Liver (tissue), 9 donors: Measurements from ENCODE around the gene FCN3. TPM values are rescaled to one million over a fixed set of nuclear protein-coding genes. Genes with fewer than 3 reads are reported as not detected.

Experiments used
- DNase-seq: peaks from one replicate; pipeline ENCODE4 v3.0.0-alpha.2; 2017; ENCODE audit warnings: low spot score
- H3K27ac ChIP-seq, 2 donors: one replicate each; pipeline ENCODE4 v1.7.0; 2013; ENCODE audit warnings: inconsistent platforms in 2 of 2, low read length in 2 of 2, control low read depth in 1 of 2, low read depth in 1 of 2, mild to moderate bottlenecking in 1 of 2
- H3K27me3 ChIP-seq, 4 donors: one replicate each; pipeline versions ENCODE4 v1.6.1 to v1.7.0; 2013; ENCODE audit warnings: low read length in 3 of 4, inconsistent platforms in 1 of 4, mild to moderate bottlenecking in 1 of 4, moderate library complexity in 1 of 4; ENCODE audit not compliant: control insufficient read depth in 4 of 4, insufficient read depth in 4 of 4
- H3K36me3 ChIP-seq, 4 donors: one replicate each; pipeline versions ENCODE4 v1.6.1 to v1.7.0; 2013; ENCODE audit warnings: low read length in 3 of 4, mild to moderate bottlenecking in 3 of 4, low read depth in 1 of 4, moderate library complexity in 1 of 4; ENCODE audit not compliant: control insufficient read depth in 4 of 4, insufficient read depth in 3 of 4
- H3K4me1 ChIP-seq, 4 donors: one replicate each; pipeline versions ENCODE4 v1.6.1 to v1.7.0; 2013; ENCODE audit warnings: low read length in 3 of 4, mild to moderate bottlenecking in 3 of 4, moderate library complexity in 1 of 4; ENCODE audit not compliant: control insufficient read depth in 4 of 4, insufficient read depth in 4 of 4
- H3K4me3 ChIP-seq, 3 donors: one replicate each; pipeline versions ENCODE4 v1.6.1 to v1.7.0; 2013; ENCODE audit warnings: low read length in 3 of 3, control low read depth in 1 of 3, low read depth in 1 of 3, mild to moderate bottlenecking in 1 of 3
- H3K9ac ChIP-seq, 2 donors: one replicate each; pipeline ENCODE4 v1.7.0; 2013; ENCODE audit warnings: low read length in 2 of 2, mild to moderate bottlenecking in 2 of 2, moderate library complexity in 2 of 2, control low read depth in 1 of 2, low read depth in 1 of 2
- H3K9me3 ChIP-seq, 4 donors: one replicate each; pipeline versions ENCODE4 v1.6.1 to v1.7.0; 2013; ENCODE audit warnings: low read length in 3 of 4; ENCODE audit not compliant: control insufficient read depth in 4 of 4
- FOXA2 ChIP-seq: IDR thresholded peaks from 2 replicates; pipeline ENCODE4 v1.6.1; 2016; ENCODE audit warnings: antibody characterized with exemption
- GABPA ChIP-seq, 2 donors: IDR thresholded peaks in 1 of 2; conservative IDR thresholded peaks in 1 of 2; 2 replicates each; pipeline ENCODE4 v1.6.1; 2016; ENCODE audit warnings: antibody characterized with exemption in 2 of 2, mild to moderate bottlenecking in 1 of 2, moderate library complexity in 1 of 2
- HNF4A ChIP-seq, 2 donors: conservative IDR thresholded peaks; 2 replicates each; pipeline ENCODE4 v1.6.1; 2016; ENCODE audit warnings: antibody characterized with exemption in 2 of 2, mild to moderate bottlenecking in 2 of 2
- JUND ChIP-seq, 2 donors: IDR thresholded peaks; 2 replicates each; pipeline ENCODE4 v1.6.1; 2016; ENCODE audit warnings: antibody characterized with exemption in 2 of 2
- RXRA ChIP-seq, 2 donors: IDR thresholded peaks; 2 replicates each; pipeline ENCODE4 v1.6.1; 2017 to 2018; ENCODE audit warnings: antibody characterized with exemption in 2 of 2, mild to moderate bottlenecking in 1 of 2
- SP1 ChIP-seq: IDR thresholded peaks from 2 replicates; pipeline ENCODE4 v1.6.1; 2018; ENCODE audit warnings: antibody characterized with exemption, mild to moderate bottlenecking
- TAF1 ChIP-seq: conservative IDR thresholded peaks from 2 replicates; pipeline ENCODE4 v1.6.1; 2016; ENCODE audit warnings: antibody characterized with exemption, mild to moderate bottlenecking
- YY1 ChIP-seq: IDR thresholded peaks from 2 replicates; pipeline ENCODE4 v1.6.1; 2016; ENCODE audit warnings: antibody characterized with exemption, mild to moderate bottlenecking
- WGBS: extraction: QIAGEN DNeasy Blood & Tissue Kit; methylation state at CpG from one replicate; pipeline ENCODE4 v1.1.7; 2013; 5-methylcytosine and 5-hydroxymethylcytosine counted together
- polyA plus RNA-seq, 2 donors: library from polyadenylated mRNA; stranded (reverse) in 1 of 2; unstranded in 1 of 2; fragments of 200-250 nt in 1 of 2; fragments of >200 nt in 1 of 2; fragmentation: Nextera tagmentation in 1 of 2; extraction: Ambion mirVana in 1 of 2; gene quantifications; one replicate each; pipeline versions ENCODE4 v1.2.1 to v1.2.3, GENCODE V29; 2013 to 2015
- total RNA-seq, 2 donors: library from RNA; depleted of rRNA; stranded (reverse); fragments of >200 nt; gene quantifications; one replicate each; pipeline ENCODE4 v1.2.3, GENCODE V29; 2014
- TF ChIP-seq, protein P1 (sequence below): IDR thresholded peaks from 2 replicates; pipeline ENCODE4 v1.6.1; 2016; ENCODE audit warnings: antibody characterized with exemption
- TF ChIP-seq, protein P2 (sequence below): fragments of 150-350 bp; IDR thresholded peaks from 2 replicates; pipeline ENCODE4 v1.5.1; 2017; ENCODE audit warnings: improper control_type of control experiment, low read depth, low read length; ENCODE audit not compliant: missing input control
- TF ChIP-seq, protein P3 (sequence below): IDR thresholded peaks from 2 replicates; pipeline ENCODE4 v1.6.1; 2016; ENCODE audit warnings: antibody characterized with exemption
- donor health status: healthy.
- donor health status: healthy.
- donor health status: healthy.
- donor health status: healthy.
- donor health status: healthy.

FCN3 gene
- total RNA-seq (100 to 1,000 TPM in 1 of 2 donors, 10 to 100 TPM in 1; 87.3 to 146 TPM), polyA plus RNA-seq (100 to 1,000 TPM; 127 to 310 TPM)

DNA sequence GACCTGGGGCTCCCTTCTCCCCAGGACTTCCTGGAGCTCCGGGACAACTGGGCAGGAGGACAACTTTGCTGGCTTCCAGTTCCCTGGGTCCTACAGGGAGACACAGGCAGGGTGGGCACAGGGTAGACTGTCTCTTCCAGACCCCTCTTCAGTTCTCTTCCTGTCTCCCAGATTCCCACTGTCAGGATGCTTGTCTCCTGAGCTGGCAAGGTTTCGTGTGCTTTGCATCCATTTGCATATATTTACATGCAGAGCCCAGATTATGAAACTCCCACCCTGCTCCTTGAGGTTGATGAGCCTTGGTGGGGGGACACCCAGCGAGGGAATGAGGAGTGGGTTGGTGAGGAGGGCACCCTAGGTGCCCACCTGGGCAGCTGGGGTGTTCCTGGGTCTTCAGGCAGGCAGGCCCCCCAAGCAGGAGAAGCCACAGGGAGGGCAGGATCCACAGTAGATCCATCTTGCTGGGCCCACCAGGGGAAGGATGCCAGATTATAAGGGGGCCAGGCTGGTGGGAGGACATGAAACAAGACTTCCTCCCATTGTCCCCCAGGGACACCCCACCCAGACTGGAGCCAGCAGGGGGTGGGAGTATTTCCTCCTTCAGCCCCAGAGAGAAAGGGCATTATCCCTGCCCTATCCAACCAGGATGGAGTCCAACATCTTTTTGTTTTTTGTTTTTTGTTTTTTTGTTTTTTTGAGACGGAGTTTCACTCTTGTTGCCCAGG, at the start of gene FCN3:
FCN3 (minus strand) TSS at position 463 of the 725 bp plus-strand sequence; CDS start at position 457, 6 bp downstream.
- Histone ChIP-seq H3K27me3 (no peaks in the 10 kb centered on the region), H3K27ac (peak within 1 kb of the TSS; percentile 31 to 54), H3K4me3 (peak within 1 kb of the TSS; percentile 10 to 35 (median 33)), H3K4me1 (no peaks in the 10 kb centered on the region), H3K9me3 (no peaks in the 10 kb centered on the region), H3K36me3 (no peaks in the 10 kb centered on the region), H3K9ac (peak within 1 kb of the TSS in 1 of 2 donors; percentile 9)
- DNase-seq = no peak
- TF ChIP-seq, protein P1, sequence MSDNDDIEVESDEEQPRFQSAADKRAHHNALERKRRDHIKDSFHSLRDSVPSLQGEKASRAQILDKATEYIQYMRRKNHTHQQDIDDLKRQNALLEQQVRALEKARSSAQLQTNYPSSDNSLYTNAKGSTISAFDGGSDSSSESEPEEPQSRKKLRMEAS = no peak
- no peak for TF ChIP-seq SP1
- TF ChIP-seq GABPA (IDR thresholded peaks at IDR 0.05 in 1 of 2, conservative IDR thresholded peaks at IDR 0.05 in 1 of 2) = no peak
- TF ChIP-seq YY1 = no peak
- TF ChIP-seq HNF4A (conservative IDR thresholded peaks at IDR 0.05) = no peak
- TF ChIP-seq, protein P2, sequence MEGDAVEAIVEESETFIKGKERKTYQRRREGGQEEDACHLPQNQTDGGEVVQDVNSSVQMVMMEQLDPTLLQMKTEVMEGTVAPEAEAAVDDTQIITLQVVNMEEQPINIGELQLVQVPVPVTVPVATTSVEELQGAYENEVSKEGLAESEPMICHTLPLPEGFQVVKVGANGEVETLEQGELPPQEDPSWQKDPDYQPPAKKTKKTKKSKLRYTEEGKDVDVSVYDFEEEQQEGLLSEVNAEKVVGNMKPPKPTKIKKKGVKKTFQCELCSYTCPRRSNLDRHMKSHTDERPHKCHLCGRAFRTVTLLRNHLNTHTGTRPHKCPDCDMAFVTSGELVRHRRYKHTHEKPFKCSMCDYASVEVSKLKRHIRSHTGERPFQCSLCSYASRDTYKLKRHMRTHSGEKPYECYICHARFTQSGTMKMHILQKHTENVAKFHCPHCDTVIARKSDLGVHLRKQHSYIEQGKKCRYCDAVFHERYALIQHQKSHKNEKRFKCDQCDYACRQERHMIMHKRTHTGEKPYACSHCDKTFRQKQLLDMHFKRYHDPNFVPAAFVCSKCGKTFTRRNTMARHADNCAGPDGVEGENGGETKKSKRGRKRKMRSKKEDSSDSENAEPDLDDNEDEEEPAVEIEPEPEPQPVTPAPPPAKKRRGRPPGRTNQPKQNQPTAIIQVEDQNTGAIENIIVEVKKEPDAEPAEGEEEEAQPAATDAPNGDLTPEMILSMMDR = no peak
- TF ChIP-seq FOXA2 = no peak
- TF ChIP-seq JUND (IDR thresholded peaks at IDR 0.05) = no peak
- TF ChIP-seq RXRA (IDR thresholded peaks at IDR 0.05) = no peak
- TF ChIP-seq TAF1 = no peak
- WGBS = 72% methylated on average over 4 of the region's 4 CpGs

DNA sequence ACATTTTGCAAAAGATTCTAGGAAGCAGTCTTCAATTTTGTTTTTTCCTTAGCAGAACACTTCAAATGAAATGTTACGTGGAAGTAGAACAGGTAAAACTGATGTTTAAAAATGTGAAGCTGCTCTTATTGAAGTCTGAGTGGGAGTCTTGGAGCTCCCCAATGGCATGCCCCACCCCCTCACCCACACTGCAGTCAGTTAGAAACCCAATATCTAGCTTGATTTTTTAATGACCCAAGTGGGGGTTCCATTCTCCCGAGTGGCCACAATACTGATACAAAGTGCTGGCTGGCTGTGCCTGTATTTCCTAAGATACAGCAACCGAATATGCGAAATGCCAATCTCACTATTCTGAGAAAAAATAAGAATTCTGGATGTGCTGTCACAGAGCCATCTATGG, 49.1 kb upstream of the FCN3 start:
- no peak for DNase-seq
- TF ChIP-seq, protein P3, sequence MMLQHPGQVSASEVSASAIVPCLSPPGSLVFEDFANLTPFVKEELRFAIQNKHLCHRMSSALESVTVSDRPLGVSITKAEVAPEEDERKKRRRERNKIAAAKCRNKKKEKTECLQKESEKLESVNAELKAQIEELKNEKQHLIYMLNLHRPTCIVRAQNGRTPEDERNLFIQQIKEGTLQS = no peak
- Histone ChIP-seq H3K4me1 (peaks cover 0 to 5% (median 0%) of the 10 kb centered on the region in 4 donors), H3K27me3 (no peaks in the 10 kb centered on the region), H3K27ac (no peak overlapping the region), H3K36me3 (peaks cover 0 to 22% (median 9%) of the 10 kb centered on the region in 4 donors), H3K9ac (no peak overlapping the region), H3K4me3 (no peak overlapping the region), H3K9me3 (no peaks in the 10 kb centered on the region)
- 93% methylated on average over 4 of the region's 4 CpGs for WGBS

DNA sequence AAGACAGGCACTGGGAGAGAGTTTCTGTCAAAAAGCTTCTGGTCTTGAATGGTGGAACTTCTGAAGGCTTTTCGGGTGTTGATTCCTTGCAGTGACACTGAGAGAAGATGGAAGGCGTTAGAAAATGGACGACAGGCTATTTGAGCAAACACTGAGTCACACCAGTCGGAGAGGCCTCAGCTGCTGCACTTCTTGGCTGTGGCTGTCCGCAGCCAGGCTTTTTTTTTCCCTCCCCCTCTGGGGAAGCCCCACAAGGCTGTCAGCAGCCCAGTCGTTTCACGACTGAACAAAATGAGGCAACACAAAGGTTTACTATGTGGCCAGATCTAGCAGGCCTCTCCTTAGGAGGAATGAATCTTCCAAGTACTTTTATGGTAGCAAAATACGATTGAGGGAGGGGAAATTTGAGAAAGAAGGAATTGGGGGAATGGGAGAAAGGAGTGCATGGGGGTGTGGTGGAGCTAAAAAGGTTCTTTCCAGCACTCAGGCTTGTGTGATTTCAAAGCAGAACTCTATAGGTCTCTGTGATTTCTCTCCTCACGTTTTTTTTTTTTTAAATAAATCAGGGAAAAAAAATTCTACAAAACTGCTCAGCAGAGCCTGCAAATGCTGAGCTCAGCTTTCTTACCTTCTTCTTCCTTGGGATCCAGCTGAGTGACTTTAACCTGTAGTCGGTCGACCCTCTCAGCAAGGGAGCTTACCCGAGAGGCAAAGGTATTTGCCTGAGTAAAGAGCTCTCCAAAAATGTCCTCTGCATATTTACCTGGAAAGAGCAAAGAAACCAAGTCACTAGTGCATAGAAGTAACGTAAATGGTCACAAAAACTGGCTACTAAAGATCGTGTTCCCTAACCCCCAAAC, 43.9 kb upstream of the FCN3 start:
- WGBS = 65% methylated on average over 14 of the region's 14 CpGs

More for the DNA sequence above, 43.9 kb upstream of the FCN3 start:
- no peak overlapping the region for H3K27ac ChIP-seq
- no peak for TF ChIP-seq RXRA (IDR thresholded peaks at IDR 0.05)
- peak; percentile 43 for TF ChIP-seq YY1
- H3K9me3 ChIP-seq = no peaks in the 10 kb centered on the region
- no peak for DNase-seq
- H3K27me3 ChIP-seq = no peaks in the 10 kb centered on the region
- H3K4me1 ChIP-seq = peaks cover 0 to under 1% (median 0%) of the 10 kb centered on the region in 4 donors
- H3K4me3 ChIP-seq = no peak overlapping the region
- H3K9ac ChIP-seq = no peak overlapping the region
- peaks cover 9 to 42% (median 36%) of the 10 kb centered on the region in 4 donors for H3K36me3 ChIP-seq
